ENCODE data around the gene ZNF438.
"Not testable (repeated sequence)": the region's sequence is repeated elsewhere in the genome, so short reads cannot be mapped to it uniquely, and the experiment has no call there.

Gene ZNF438

GRCh38 chr10:31031558-31032257, at the start of gene ZNF438:
Gene ZNF438, minus strand, starts transcription at chr10:31031865. Its CDS starts 154,831 bp downstream, at chr10:30877034.
- DNase-seq (ENCODE audit: low spot score) = peak; percentile 97

GRCh38 chr10:31076610-31076988, 44.9 kb upstream of the ZNF438 start:
- DNase-seq (ENCODE audit: low spot score) = no peak

- no peak for DNase-seq (ENCODE audit: low spot score)
These were observed 44.4 kb upstream of the ZNF438 start for GRCh38 chr10:31075881-31076609.

- DNase-seq (ENCODE audit: low spot score) = no peak
These were observed 43.8 kb upstream of the ZNF438 start for GRCh38 chr10:31075434-31075833.

- DNase-seq (ENCODE audit: low spot score) = no peak
These were observed 43.0 kb upstream of the ZNF438 start for GRCh38 chr10:31074722-31075086.

- DNase-seq (ENCODE audit: low spot score) = no peak
These were observed 42.5 kb upstream of the ZNF438 start for GRCh38 chr10:31073996-31074721.

GRCh38 chr10:31073211-31073610, 41.5 kb upstream of the ZNF438 start:
- no peak for DNase-seq (ENCODE audit: low spot score)

- DNase-seq (ENCODE audit: low spot score) = no peak
These were observed 40.8 kb upstream of the ZNF438 start for GRCh38 chr10:31072451-31072850.

- no peak for DNase-seq (ENCODE audit: low spot score)
These were observed 39.8 kb upstream of the ZNF438 start for GRCh38 chr10:31071232-31072005.

- DNase-seq (ENCODE audit: low spot score) = no peak
These were observed 39.0 kb upstream of the ZNF438 start for GRCh38 chr10:31070691-31071090.

- no peak for DNase-seq (ENCODE audit: low spot score)
These were observed 38.4 kb upstream of the ZNF438 start for GRCh38 chr10:31070025-31070424.

- DNase-seq (ENCODE audit: low spot score) = no peak
These were observed 37.7 kb upstream of the ZNF438 start for GRCh38 chr10:31069411-31069810.

- peak; percentile 26 for DNase-seq (ENCODE audit: low spot score)
These were observed 32.7 kb upstream of the ZNF438 start for GRCh38 chr10:31064348-31064747.

GRCh38 chr10:31063841-31064240, 32.2 kb upstream of the ZNF438 start:
- no peak for DNase-seq (ENCODE audit: low spot score)

- DNase-seq (ENCODE audit: low spot score) = no peak
These were observed 31.2 kb upstream of the ZNF438 start for GRCh38 chr10:31062856-31063255.

- no peak for DNase-seq (ENCODE audit: low spot score)
These were observed 30.3 kb upstream of the ZNF438 start for GRCh38 chr10:31061941-31062340.

- no peak for DNase-seq (ENCODE audit: low spot score)
These were observed 27.4 kb upstream of the ZNF438 start for GRCh38 chr10:31058795-31059703.

- not testable (repeated sequence) for DNase-seq (ENCODE audit: low spot score)
These were observed 25.0 kb upstream of the ZNF438 start for GRCh38 chr10:31056678-31057077.

- no peak for DNase-seq (ENCODE audit: low spot score)
These were observed 24.0 kb upstream of the ZNF438 start for GRCh38 chr10:31055573-31056251.

- no peak for DNase-seq (ENCODE audit: low spot score)
These were observed 20.0 kb upstream of the ZNF438 start for GRCh38 chr10:31051703-31052102.

GRCh38 chr10:31042670-31043069, 11.0 kb upstream of the ZNF438 start:
- no peak for DNase-seq (ENCODE audit: low spot score)

Data from Ammon's horn (tissue), 1 donor.